GM12878 (cell line): Measurements from ENCODE around the gene NAP1L4. TPM values are rescaled to one million over a fixed set of nuclear protein-coding genes. Genes with fewer than 3 reads are reported as not detected.

Experiments
- ATAC-seq: fragments of 200-7000 bp; cut with Tn5 transposase; 3 replicates; pipeline ENCODE4 v1.9.1; 2020; ENCODE audit warnings: mild to moderate bottlenecking, moderate library complexity
- BruUV-seq: library from RNA; stranded (reverse); fragments of 400-500 nt; replicated peaks from 2 replicates; lab custom pipeline; 2021; lab: Mats Ljungman, UMichigan
- CTCF ChIA-PET: fragments of 300-600 bp; sonication (Branson Sonifier 250); formaldehyde crosslinking; extraction: SDS; loops from one replicate; lab custom pipeline; 2021; ENCODE audit warnings: inconsistent platforms; lab: Yijun Ruan, JAX
- POLR2A ChIA-PET: fragments of 350-600 bp; formaldehyde crosslinking; extraction: SDS; loops from one replicate; lab custom pipeline; 2021; ENCODE audit warnings: inconsistent platforms; lab: Charles Lee
- RAD21 ChIA-PET: fragments of 300-600 bp; sonication (Branson Sonifier 250); formaldehyde crosslinking; loops from one replicate; lab custom pipeline; 2023; ENCODE audit warnings: antibody characterized with exemption; ENCODE audit not compliant: unreplicated experiment; lab: Charles Lee
- SMC1A ChIA-PET: fragments of 300-600 bp; sonication (Branson Sonifier 250); formaldehyde crosslinking; loops from one replicate; lab custom pipeline; 2023; ENCODE audit not compliant: unreplicated experiment, uncharacterized antibody; lab: Charles Lee
- DNase-seq: peaks from one replicate; pipeline ENCODE4 v3.0.0-alpha.2; 2011; ENCODE audit warnings: low read depth, low spot score
- FAIRE-seq: peaks from 3 replicates; lab custom pipeline; 2011; peaks lifted over from hg19 to GRCh38; lab: Jason Lieb, UNC
- H2AFZ ChIP-seq: 2 replicates; pipeline ENCODE4 v1.6.0; 2011; ENCODE audit warnings: low read depth, low read length, control low read depth; ENCODE audit not compliant: control insufficient read depth
- H3K27ac ChIP-seq: 2 replicates; pipeline ENCODE4 v1.5.1; 2011; ENCODE audit warnings: control low read depth; ENCODE audit not compliant: control insufficient read depth, insufficient read depth
- H3K27me3 ChIP-seq, 2 experiments: replicated peaks in 1 of 2; 2 replicates each; pipeline versions ENCODE4 v1.6.0 to v1.6.1; 2011; ENCODE audit warnings: low read length in 1 of 2; ENCODE audit not compliant: control insufficient read depth in 2 of 2, insufficient read depth in 2 of 2
- H3K36me3 ChIP-seq, 2 experiments: 2 replicates each; pipeline ENCODE4 v1.5.1; 2011; ENCODE audit warnings: low read length in 1 of 2; ENCODE audit not compliant: control insufficient read depth in 2 of 2, insufficient read depth in 2 of 2
- H3K4me1 ChIP-seq: 2 replicates; pipeline ENCODE4 v1.6.1; 2011; ENCODE audit warnings: mild to moderate bottlenecking, low read length, moderate library complexity, mixed read lengths; ENCODE audit not compliant: control insufficient read depth, insufficient read depth
- H3K4me2 ChIP-seq: 2 replicates; pipeline ENCODE4 v1.6.0; 2011; ENCODE audit warnings: control low read depth; ENCODE audit not compliant: control insufficient read depth, insufficient read depth
- H3K4me3 ChIP-seq: fragments of 200-600 bp; sonication (generic); 2 replicates; pipeline ENCODE4 v1.5.1; 2016
- H3K79me2 ChIP-seq: 2 replicates; pipeline ENCODE4 v1.6.0; 2011; ENCODE audit warnings: low read length; ENCODE audit not compliant: control insufficient read depth, insufficient read depth
- H3K9ac ChIP-seq: 2 replicates; pipeline ENCODE4 v1.8.0; 2011; ENCODE audit warnings: low read length, control low read depth, mixed read lengths; ENCODE audit not compliant: control insufficient read depth, insufficient read depth
- H3K9me3 ChIP-seq: replicated peaks from 3 replicates; pipeline ENCODE4 v1.5.1; 2011; ENCODE audit warnings: mild to moderate bottlenecking, low read length; ENCODE audit not compliant: control insufficient read depth, insufficient read depth
- H4K20me1 ChIP-seq: 2 replicates; pipeline ENCODE4 v1.6.0; 2011; ENCODE audit not compliant: control insufficient read depth, insufficient read depth
- CHD4 ChIP-seq: fragments of 200-600 bp; sonication (generic); IDR thresholded peaks from 2 replicates; pipeline ENCODE4 v1.6.1; 2016; ENCODE audit warnings: mild to moderate bottlenecking
- FOXK2 ChIP-seq: fragments of 450-650 bp; IDR thresholded peaks from 2 replicates; pipeline ENCODE4 v1.6.1; 2017; ENCODE audit warnings: mild to moderate bottlenecking, moderate library complexity
- FOXM1 ChIP-seq: IDR thresholded peaks from 2 replicates; pipeline ENCODE4 v1.6.1; 2012; ENCODE audit warnings: low read depth, mild to moderate bottlenecking, inconsistent platforms, low read length, moderate library complexity
- HDAC2 ChIP-seq: fragments of 200-600 bp; sonication (generic); IDR thresholded peaks from 2 replicates; pipeline ENCODE4 v1.6.1; 2017
- HDAC6 ChIP-seq: fragments of 200-600 bp; sonication (generic); IDR thresholded peaks from one replicate; pipeline ENCODE4 v1.8.0; 2017; ENCODE audit warnings: antibody characterized with exemption; ENCODE audit not compliant: unreplicated experiment
- JUNB ChIP-seq: IDR thresholded peaks from 2 replicates; pipeline ENCODE4 v1.6.1; 2016; ENCODE audit warnings: antibody characterized with exemption, mild to moderate bottlenecking
- MXI1 ChIP-seq: fragments of 150-350 bp; IDR thresholded peaks from 2 replicates; pipeline ENCODE4 v1.6.1; 2011; ENCODE audit warnings: low read depth, mild to moderate bottlenecking, inconsistent platforms, low read length, improper control_type of control experiment
- SMARCA5 ChIP-seq: fragments of 450-650 bp; IDR thresholded peaks from 2 replicates; pipeline ENCODE4 v1.6.1; 2017; ENCODE audit warnings: mild to moderate bottlenecking
- SRF ChIP-seq, 2 experiments: IDR thresholded peaks; 2 replicates each; pipeline ENCODE4 v1.6.1; 2011; ENCODE audit warnings: low read depth in 2 of 2, low read length in 2 of 2, mild to moderate bottlenecking in 1 of 2, moderate library complexity in 1 of 2
- ZNF24 ChIP-seq: fragments of 450-650 bp; IDR thresholded peaks from 2 replicates; pipeline ENCODE4 v1.6.1; 2017; ENCODE audit warnings: antibody characterized with exemption, mild to moderate bottlenecking
- WGBS: methylation state at CpG from one replicate; pipeline ENCODE4 v1.1.6; 2016; ENCODE audit warnings: low lambda C conversion rate; ENCODE audit not compliant: insufficient replicate concordance, insufficient coverage; ENCODE audit errors: missing lambda C conversion rate; 5-methylcytosine and 5-hydroxymethylcytosine counted together
- in situ Hi-C: fragments of 300-500 bp; cut with MboI; formaldehyde crosslinking; loops from 9 replicates; pipeline ENCODE4 v1.14.3; 2018; ENCODE audit warnings: mixed read lengths
- intact Hi-C: fragments of 100-400 bp; cut with micrococcal nuclease; formaldehyde crosslinking; loops from one replicate; pipeline ENCODE4 v1.14.2; 2022; ENCODE audit not compliant: unreplicated experiment
- polyA plus RNA-seq, 11 experiments: library from polyadenylated mRNA; depleted of rRNA in 4 of 11; unstranded in 6 of 11; stranded (reverse) in 5 of 11; fragments of >200 nt; fragmentation: Nextera tagmentation in 4 of 11; fragmentation: Illumina TruSeq in 1 of 11; extraction: Ambion mirVana in 4 of 11; extraction: Trizol in 1 of 11; gene quantifications; 1 replicate in 1 of 11; 2 replicates in 10 of 11; pipeline versions ENCODE4 v1.2.1 to v1.2.3, GENCODE V29; 2011 to 2016; ENCODE audit warnings: inconsistent platforms in 2 of 11, missing spikeins in 2 of 11, low read depth in 1 of 11
- total RNA-seq, 4 experiments: library from RNA; depleted of rRNA in 3 of 4; stranded (reverse); fragments of >200 nt in 3 of 4; fragmentation: Illumina TruSeq in 1 of 4; extraction: Trizol in 1 of 4; gene quantifications; 2 replicates each; pipeline versions ENCODE4 v1.2.1 to v1.2.3, GENCODE V29; 2013 to 2021
- TF ChIP-seq, protein P1 (sequence below): fragments of 450-650 bp; IDR thresholded peaks from 2 replicates; pipeline ENCODE4 v1.6.1; 2017; ENCODE audit warnings: borderline replicate concordance
- TF ChIP-seq, protein P2 (sequence below): fragments of 450-650 bp; conservative IDR thresholded peaks from 2 replicates; pipeline ENCODE4 v1.6.1; 2017; ENCODE audit warnings: mild to moderate bottlenecking, moderate library complexity
- TF ChIP-seq, protein P3 (sequence below): fragments of 450-650 bp; IDR thresholded peaks from 2 replicates; pipeline ENCODE4 v1.6.1; 2018; ENCODE audit warnings: mild to moderate bottlenecking, low read depth, moderate library complexity; ENCODE audit not compliant: partially characterized antibody

The NAP1L4 gene
- total and polyA plus RNA-seq, 10 of the 15 experiments (the other 5 are each of a cell fraction or from before 2014, with no cell fraction given): 24.8 to 198 (median 114) TPM

DNA sequence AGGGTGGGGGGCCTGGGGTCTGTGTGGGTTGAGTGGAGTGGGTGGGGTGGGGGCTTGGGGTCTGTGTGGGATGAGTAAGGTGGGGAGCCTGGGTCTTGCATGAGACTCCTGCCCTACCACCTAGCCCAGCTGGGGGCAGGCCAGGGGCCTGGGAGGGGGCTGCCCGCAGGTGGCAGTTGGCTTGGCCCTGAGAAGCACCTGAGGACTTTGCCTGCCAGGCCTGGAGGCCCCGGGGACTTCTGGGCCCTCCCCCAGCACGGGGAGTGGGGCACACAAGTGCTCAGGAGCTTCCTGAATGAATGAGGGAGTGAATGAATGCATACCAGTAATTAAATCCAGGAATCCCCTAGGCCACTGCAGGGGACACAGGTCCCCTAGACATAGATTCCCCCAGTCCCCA is 69.5 kb downstream of the NAP1L4 start:
- no peak overlapping the region for H3K4me2 ChIP-seq
- CTCF ChIA-PET: no interaction called here
- H3K27ac ChIP-seq: no peak overlapping the region
- H3K79me2 ChIP-seq: no peaks in the 10 kb centered on the region
- no peak for DNase-seq
- 0% methylated on average over 3 of the region's 3 CpGs for WGBS
- SMC1A ChIA-PET: no interaction called here
- no peak overlapping the region for H3K4me3 ChIP-seq
- FAIRE-seq: no peak
- POLR2A ChIA-PET: no interaction called here
- no peaks in the 10 kb centered on the region for H3K36me3 ChIP-seq
- RAD21 ChIA-PET: no interaction called here
- no TSS peak for BruUV-seq
- H3K9me3 ChIP-seq: no peaks in the 10 kb centered on the region
- ATAC-seq: no peak
- no peaks in the 10 kb centered on the region for H4K20me1 ChIP-seq
- peaks cover 2 to 6% of the 10 kb centered on the region in 2 experiments; a peak in 1 of 4 replicates for H3K27me3 ChIP-seq
- intact Hi-C loops (no loop called here), in situ Hi-C loops (no loop called here)
- H3K9ac ChIP-seq: no peak overlapping the region
- no peaks in the 10 kb centered on the region for H3K4me1 ChIP-seq
- no peak overlapping the region for H2AFZ ChIP-seq
- no peak for TF ChIP-seq JUNB
- TF ChIP-seq HDAC2: no peak
- no peak for TF ChIP-seq SMARCA5
- TF ChIP-seq HDAC6: no peak
- no peak for TF ChIP-seq CHD4
- TF ChIP-seq ZNF24: no peak
- TF ChIP-seq, protein P1, sequence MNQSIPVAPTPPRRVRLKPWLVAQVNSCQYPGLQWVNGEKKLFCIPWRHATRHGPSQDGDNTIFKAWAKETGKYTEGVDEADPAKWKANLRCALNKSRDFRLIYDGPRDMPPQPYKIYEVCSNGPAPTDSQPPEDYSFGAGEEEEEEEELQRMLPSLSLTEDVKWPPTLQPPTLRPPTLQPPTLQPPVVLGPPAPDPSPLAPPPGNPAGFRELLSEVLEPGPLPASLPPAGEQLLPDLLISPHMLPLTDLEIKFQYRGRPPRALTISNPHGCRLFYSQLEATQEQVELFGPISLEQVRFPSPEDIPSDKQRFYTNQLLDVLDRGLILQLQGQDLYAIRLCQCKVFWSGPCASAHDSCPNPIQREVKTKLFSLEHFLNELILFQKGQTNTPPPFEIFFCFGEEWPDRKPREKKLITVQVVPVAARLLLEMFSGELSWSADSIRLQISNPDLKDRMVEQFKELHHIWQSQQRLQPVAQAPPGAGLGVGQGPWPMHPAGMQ: no peak
- no peak for TF ChIP-seq FOXM1
- TF ChIP-seq, protein P2, sequence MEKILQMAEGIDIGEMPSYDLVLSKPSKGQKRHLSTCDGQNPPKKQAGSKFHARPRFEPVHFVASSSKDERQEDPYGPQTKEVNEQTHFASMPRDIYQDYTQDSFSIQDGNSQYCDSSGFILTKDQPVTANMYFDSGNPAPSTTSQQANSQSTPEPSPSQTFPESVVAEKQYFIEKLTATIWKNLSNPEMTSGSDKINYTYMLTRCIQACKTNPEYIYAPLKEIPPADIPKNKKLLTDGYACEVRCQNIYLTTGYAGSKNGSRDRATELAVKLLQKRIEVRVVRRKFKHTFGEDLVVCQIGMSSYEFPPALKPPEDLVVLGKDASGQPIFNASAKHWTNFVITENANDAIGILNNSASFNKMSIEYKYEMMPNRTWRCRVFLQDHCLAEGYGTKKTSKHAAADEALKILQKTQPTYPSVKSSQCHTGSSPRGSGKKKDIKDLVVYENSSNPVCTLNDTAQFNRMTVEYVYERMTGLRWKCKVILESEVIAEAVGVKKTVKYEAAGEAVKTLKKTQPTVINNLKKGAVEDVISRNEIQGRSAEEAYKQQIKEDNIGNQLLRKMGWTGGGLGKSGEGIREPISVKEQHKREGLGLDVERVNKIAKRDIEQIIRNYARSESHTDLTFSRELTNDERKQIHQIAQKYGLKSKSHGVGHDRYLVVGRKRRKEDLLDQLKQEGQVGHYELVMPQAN: no peak
- TF ChIP-seq FOXK2: no peak
- no peak for TF ChIP-seq SRF (IDR thresholded peaks at IDR 0.05; ENCODE audit: low read depth in 2 of 2, low read length in 2 of 2)
- TF ChIP-seq, protein P3, sequence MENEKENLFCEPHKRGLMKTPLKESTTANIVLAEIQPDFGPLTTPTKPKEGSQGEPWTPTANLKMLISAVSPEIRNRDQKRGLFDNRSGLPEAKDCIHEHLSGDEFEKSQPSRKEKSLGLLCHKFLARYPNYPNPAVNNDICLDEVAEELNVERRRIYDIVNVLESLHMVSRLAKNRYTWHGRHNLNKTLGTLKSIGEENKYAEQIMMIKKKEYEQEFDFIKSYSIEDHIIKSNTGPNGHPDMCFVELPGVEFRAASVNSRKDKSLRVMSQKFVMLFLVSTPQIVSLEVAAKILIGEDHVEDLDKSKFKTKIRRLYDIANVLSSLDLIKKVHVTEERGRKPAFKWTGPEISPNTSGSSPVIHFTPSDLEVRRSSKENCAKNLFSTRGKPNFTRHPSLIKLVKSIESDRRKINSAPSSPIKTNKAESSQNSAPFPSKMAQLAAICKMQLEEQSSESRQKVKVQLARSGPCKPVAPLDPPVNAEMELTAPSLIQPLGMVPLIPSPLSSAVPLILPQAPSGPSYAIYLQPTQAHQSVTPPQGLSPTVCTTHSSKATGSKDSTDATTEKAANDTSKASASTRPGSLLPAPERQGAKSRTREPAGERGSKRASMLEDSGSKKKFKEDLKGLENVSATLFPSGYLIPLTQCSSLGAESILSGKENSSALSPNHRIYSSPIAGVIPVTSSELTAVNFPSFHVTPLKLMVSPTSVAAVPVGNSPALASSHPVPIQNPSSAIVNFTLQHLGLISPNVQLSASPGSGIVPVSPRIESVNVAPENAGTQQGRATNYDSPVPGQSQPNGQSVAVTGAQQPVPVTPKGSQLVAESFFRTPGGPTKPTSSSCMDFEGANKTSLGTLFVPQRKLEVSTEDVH: no peak
- TF ChIP-seq MXI1: no peak
- TF ChIP-seq, all 136 proteins: peak for 0
